H9 (cell line): Measurements from ENCODE around the gene IL12RB2. TPM values are rescaled to one million over a fixed set of nuclear protein-coding genes. Genes with fewer than 3 reads are reported as not detected.

Source experiments
- DNase-seq: peaks from one replicate; pipeline ENCODE4 v3.0.0-alpha.2; 2017
- H2AFZ ChIP-seq: one replicate; pipeline ENCODE4 v1.6.1; 2013; ENCODE audit warnings: mild to moderate bottlenecking, low read length, control low read depth, moderate library complexity
- H2AK5ac ChIP-seq: 2 replicates; pipeline ENCODE4 v1.6.1; 2013; ENCODE audit warnings: low read length, control low read depth, mixed read lengths; ENCODE audit not compliant: insufficient read length
- H2BK120ac ChIP-seq: one replicate; pipeline ENCODE4 v1.6.1; 2013; ENCODE audit warnings: low read depth, mild to moderate bottlenecking, low read length, control low read depth, inconsistent platforms; ENCODE audit not compliant: poor library complexity, severe bottlenecking
- H2BK12ac ChIP-seq: 2 replicates; pipeline ENCODE4 v1.6.1; 2013; ENCODE audit warnings: low read length, control low read depth, mixed read lengths, low read depth; ENCODE audit not compliant: insufficient read length
- H2BK15ac ChIP-seq: 2 replicates; pipeline ENCODE4 v1.6.1; 2013; ENCODE audit warnings: low read depth, low read length, control low read depth
- H2BK20ac ChIP-seq: one replicate; pipeline ENCODE4 v1.6.1; 2013; ENCODE audit warnings: low read depth, mild to moderate bottlenecking, low read length, control low read depth, inconsistent platforms; ENCODE audit not compliant: poor library complexity, severe bottlenecking
- H2BK5ac ChIP-seq: 2 replicates; pipeline ENCODE4 v1.6.1; 2013; ENCODE audit warnings: low read length, control low read depth, mixed read lengths; ENCODE audit not compliant: insufficient read length
- H3K14ac ChIP-seq: 2 replicates; pipeline ENCODE4 v1.6.1; 2013; ENCODE audit warnings: low read length, control low read depth; ENCODE audit not compliant: insufficient read depth
- H3K18ac ChIP-seq: 2 replicates; pipeline ENCODE4 v1.6.1; 2013; ENCODE audit warnings: low read depth, mild to moderate bottlenecking, mixed read lengths, low read length, control low read depth; ENCODE audit not compliant: insufficient read length
- H3K23ac ChIP-seq: 2 replicates; pipeline ENCODE4 v1.6.1; 2013; ENCODE audit warnings: low read length, control low read depth, mixed read lengths, low read depth; ENCODE audit not compliant: insufficient read length
- H3K23me2 ChIP-seq: 2 replicates; pipeline ENCODE4 v1.6.1; 2013; ENCODE audit warnings: low read depth, mild to moderate bottlenecking, mixed read lengths, low read length, control low read depth; ENCODE audit not compliant: insufficient read length, poor library complexity, severe bottlenecking
- H3K27ac ChIP-seq: 2 replicates; pipeline ENCODE4 v1.5.1; 2013; ENCODE audit warnings: low read length, control low read depth, mixed read lengths, low read depth; ENCODE audit not compliant: insufficient read length
- H3K27me3 ChIP-seq: 2 replicates; pipeline ENCODE4 v1.6.1; 2013; ENCODE audit warnings: low read length, control low read depth, inconsistent platforms; ENCODE audit not compliant: insufficient read depth
- H3K4ac ChIP-seq: 2 replicates; pipeline ENCODE4 v1.6.1; 2013; ENCODE audit warnings: low read depth, mild to moderate bottlenecking, control low read depth, inconsistent platforms, low read length, moderate library complexity
- H3K4me1 ChIP-seq: 2 replicates; pipeline ENCODE4 v1.6.1; 2013; ENCODE audit warnings: low read length, control low read depth, inconsistent platforms; ENCODE audit not compliant: insufficient read depth
- H3K4me2 ChIP-seq: 2 replicates; pipeline ENCODE4 v1.6.1; 2013; ENCODE audit warnings: low read length, control low read depth, mixed read lengths; ENCODE audit not compliant: insufficient read length, insufficient read depth
- H3K56ac ChIP-seq: 2 replicates; pipeline ENCODE4 v1.6.1; 2013; ENCODE audit warnings: low read depth, mild to moderate bottlenecking, mixed read lengths, low read length, control low read depth; ENCODE audit not compliant: insufficient read length
- H3K79me1 ChIP-seq: 2 replicates; pipeline ENCODE4 v1.6.1; 2013; ENCODE audit warnings: low read depth, mild to moderate bottlenecking, moderate library complexity, low read length, control low read depth, inconsistent platforms; ENCODE audit not compliant: insufficient read depth, poor library complexity, severe bottlenecking
- H3K79me2 ChIP-seq: 2 replicates; pipeline ENCODE4 v1.6.1; 2013; ENCODE audit warnings: low read length, control low read depth, inconsistent platforms; ENCODE audit not compliant: insufficient read depth
- H3K9ac ChIP-seq: 2 replicates; pipeline ENCODE4 v1.6.1; 2013; ENCODE audit warnings: low read length, control low read depth, mixed read lengths; ENCODE audit not compliant: insufficient read length; ENCODE audit errors: extremely low read depth
- H3K9me3 ChIP-seq: one replicate; pipeline ENCODE4 v1.6.1; 2013; ENCODE audit warnings: low read depth, low read length, inconsistent platforms; ENCODE audit not compliant: control insufficient read depth
- H3T11ph ChIP-seq: one replicate; pipeline ENCODE4 v1.6.1; 2013; ENCODE audit warnings: mild to moderate bottlenecking, low read length, control low read depth, inconsistent platforms
- H4K20me1 ChIP-seq: one replicate; pipeline ENCODE4 v1.6.1; 2013; ENCODE audit not compliant: control insufficient read depth, insufficient read length, insufficient read depth
- H4K5ac ChIP-seq: 2 replicates; pipeline ENCODE4 v1.6.1; 2013; ENCODE audit warnings: low read depth, mild to moderate bottlenecking, mixed read lengths, low read length, control low read depth; ENCODE audit not compliant: insufficient read length
- H4K8ac ChIP-seq: replicated peaks from 2 replicates; pipeline ENCODE4 v1.6.1; 2013; ENCODE audit warnings: low read length, control low read depth, mixed read lengths, low read depth; ENCODE audit not compliant: insufficient read length
- H4K91ac ChIP-seq: 2 replicates; pipeline ENCODE4 v1.6.1; 2013; ENCODE audit warnings: low read depth, mild to moderate bottlenecking, moderate library complexity, mixed read lengths, low read length, control low read depth; ENCODE audit not compliant: insufficient read length
- H3K27ac Mint-ChIP-seq, 3 experiments: 2 replicates in 2 of 3; 3 replicates in 1 of 3; pipeline ENCODE4 v1.8.0; 2020 to 2021; ENCODE audit warnings: mixed read lengths in 3 of 3, mild to moderate bottlenecking in 1 of 3, moderate library complexity in 1 of 3
- H3K27me3 Mint-ChIP-seq: 2 replicates; pipeline ENCODE4 v1.8.0; 2021; ENCODE audit warnings: low read depth, mild to moderate bottlenecking, moderate library complexity, mixed read lengths
- H3K36me3 Mint-ChIP-seq, 3 experiments: 2 replicates in 2 of 3; 3 replicates in 1 of 3; pipeline ENCODE4 v1.8.0; 2020 to 2021; ENCODE audit warnings: low read depth in 3 of 3, mixed read lengths in 3 of 3; ENCODE audit not compliant: insufficient read depth in 1 of 3
- H3K4me1 Mint-ChIP-seq, 2 experiments: 2 replicates each; pipeline ENCODE4 v1.8.0; 2020; ENCODE audit warnings: mixed read lengths in 2 of 2
- H3K4me3 Mint-ChIP-seq, 2 experiments: 2 replicates in 1 of 2; 3 replicates in 1 of 2; pipeline ENCODE4 v1.8.0; 2020 to 2021; ENCODE audit warnings: mild to moderate bottlenecking in 2 of 2, mixed read lengths in 2 of 2, moderate library complexity in 1 of 2
- H3K9me3 Mint-ChIP-seq, 2 experiments: 2 replicates in 1 of 2; 3 replicates in 1 of 2; pipeline ENCODE4 v1.8.0; 2020; ENCODE audit warnings: mild to moderate bottlenecking in 2 of 2, mixed read lengths in 2 of 2, moderate library complexity in 1 of 2
- WGBS: extraction: QIAGEN DNeasy Blood & Tissue Kit; methylation state at CpG from one replicate; pipeline ENCODE4 v1.1.7; 2013; ENCODE audit warnings: missing lambda C conversion rate, low lambda C conversion rate, mixed read lengths; ENCODE audit not compliant: insufficient read length; ENCODE audit errors: extremely low coverage; 5-methylcytosine and 5-hydroxymethylcytosine counted together
- total RNA-seq: library from RNA; stranded (reverse); gene quantifications from 2 replicates; pipeline ENCODE4 v1.2.1, GENCODE V29; 2021
- TF ChIP-seq, protein P1 (sequence below): fragments of 200-600 bp; sonication (generic); conservative IDR thresholded peaks from 3 replicates; pipeline ENCODE4 v1.8.0; 2021; ENCODE audit warnings: antibody characterized with exemption, mild to moderate bottlenecking

Gene IL12RB2
- total RNA-seq, 1 experiment from 2014 or later = 0.77 TPM

DNA sequence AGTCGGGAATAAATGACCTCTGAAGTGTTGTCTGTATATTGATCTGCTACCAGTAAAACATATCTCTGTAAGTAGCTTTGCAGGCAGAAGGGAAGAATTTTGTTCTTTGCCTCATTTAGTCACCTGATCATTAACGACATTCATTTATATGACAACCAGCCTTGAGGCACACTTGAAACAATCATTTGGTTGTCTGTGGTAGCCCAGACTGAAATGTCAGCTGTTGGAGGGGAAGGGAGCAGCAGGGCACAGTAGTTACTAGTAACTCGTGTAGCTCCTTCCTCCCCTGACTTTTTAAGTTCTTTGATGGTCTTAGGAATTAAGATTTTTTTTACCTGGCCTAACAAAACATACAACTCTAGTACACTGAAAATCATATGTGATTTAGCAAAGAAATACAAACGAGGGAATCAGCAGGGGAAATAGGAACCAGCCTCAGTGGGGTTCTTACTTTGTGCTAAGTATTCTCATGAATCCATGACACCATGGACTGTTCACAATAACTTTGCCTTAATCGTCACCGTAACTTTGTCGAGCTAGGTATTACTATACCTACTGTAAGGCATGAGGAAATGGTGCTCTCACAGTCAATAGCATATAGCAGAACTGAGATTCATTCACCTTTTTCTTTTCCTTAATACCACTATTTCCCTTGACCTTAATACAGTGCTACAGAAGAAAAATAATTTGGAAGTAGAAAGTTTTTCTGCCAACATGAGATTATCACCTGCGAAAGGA lies 6.4 kb downstream of the IL12RB2 start:
- Histone ChIP-seq H2BK20ac (no peak overlapping the region), H2BK15ac (no peak overlapping the region), H3K4me2 (no peak overlapping the region), H3K79me1 (no peaks in the 10 kb centered on the region), H3K18ac (no peak overlapping the region), H3K9me3 (no peaks in the 10 kb centered on the region), H4K5ac (no peak overlapping the region), H2BK120ac (no peak overlapping the region), H4K91ac (no peak overlapping the region), H3K27ac (no peak overlapping the region), H3T11ph (no peak overlapping the region), H2BK5ac (no peak overlapping the region), H3K14ac (no peak overlapping the region), H3K4ac (no peak overlapping the region), H3K56ac (no peak overlapping the region), H3K23ac (no peak overlapping the region), H2BK12ac (no peak overlapping the region), H3K23me2 (no peaks in the 10 kb centered on the region), H2AFZ (no peak overlapping the region), H4K20me1 (no peaks in the 10 kb centered on the region), H3K27me3 (no peaks in the 10 kb centered on the region), H4K8ac (no peak overlapping the region), H3K4me1 (no peaks in the 10 kb centered on the region), H3K79me2 (no peaks in the 10 kb centered on the region), H3K9ac (no peak overlapping the region), H2AK5ac (no peak overlapping the region)
- Mint-ChIP-seq H3K27ac (no peak overlapping the region), H3K4me1 (peaks cover 8 to 17% of the 10 kb centered on the region in 2 experiments), H3K36me3 (no peaks in the 10 kb centered on the region), H3K4me3 (no peak overlapping the region), H3K9me3 (no peaks in the 10 kb centered on the region), H3K27me3 (peaks cover 34% of the 10 kb centered on the region)
- TF ChIP-seq, protein P1, sequence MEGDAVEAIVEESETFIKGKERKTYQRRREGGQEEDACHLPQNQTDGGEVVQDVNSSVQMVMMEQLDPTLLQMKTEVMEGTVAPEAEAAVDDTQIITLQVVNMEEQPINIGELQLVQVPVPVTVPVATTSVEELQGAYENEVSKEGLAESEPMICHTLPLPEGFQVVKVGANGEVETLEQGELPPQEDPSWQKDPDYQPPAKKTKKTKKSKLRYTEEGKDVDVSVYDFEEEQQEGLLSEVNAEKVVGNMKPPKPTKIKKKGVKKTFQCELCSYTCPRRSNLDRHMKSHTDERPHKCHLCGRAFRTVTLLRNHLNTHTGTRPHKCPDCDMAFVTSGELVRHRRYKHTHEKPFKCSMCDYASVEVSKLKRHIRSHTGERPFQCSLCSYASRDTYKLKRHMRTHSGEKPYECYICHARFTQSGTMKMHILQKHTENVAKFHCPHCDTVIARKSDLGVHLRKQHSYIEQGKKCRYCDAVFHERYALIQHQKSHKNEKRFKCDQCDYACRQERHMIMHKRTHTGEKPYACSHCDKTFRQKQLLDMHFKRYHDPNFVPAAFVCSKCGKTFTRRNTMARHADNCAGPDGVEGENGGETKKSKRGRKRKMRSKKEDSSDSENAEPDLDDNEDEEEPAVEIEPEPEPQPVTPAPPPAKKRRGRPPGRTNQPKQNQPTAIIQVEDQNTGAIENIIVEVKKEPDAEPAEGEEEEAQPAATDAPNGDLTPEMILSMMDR = no peak
- WGBS = no CpG with 5 or more reads among the region's 8 CpGs
- no peak for DNase-seq
